AG09319 (cell line): ENCODE data around the gene SPATS2L.
A peak's percentile ranks its signal among the peaks of the same experiment; 100 is the strongest.

Experiments used
- DNase-seq: peaks from one replicate; pipeline ENCODE4 v3.0.0-alpha.2; 2010; ENCODE audit warnings: low read depth; ENCODE audit errors: extremely low read depth
- CTCF ChIP-seq: IDR thresholded peaks from 2 replicates; pipeline ENCODE4 v1.5.1; 2011; ENCODE audit warnings: low read depth, mild to moderate bottlenecking, inconsistent platforms, low read length, moderate library complexity

Gene SPATS2L

GRCh38 chr2:200509612-200510433 lies 203.3 kb downstream of the SPATS2L start, which contains the start of gene KCTD18:
Gene KCTD18 (minus strand): TSS chr2:200510068. CDS start chr2:200507016, 3,052 bp downstream.
- peak; percentile 64 for TF ChIP-seq CTCF
- peak; percentile 70 for DNase-seq

- no peak for DNase-seq
- TF ChIP-seq CTCF, result no peak
These were observed 208.7 kb downstream of the SPATS2L start for GRCh38 chr2:200515155-200515554.

- DNase-seq, result no peak
- no peak for TF ChIP-seq CTCF
These were observed 216.7 kb downstream of the SPATS2L start for GRCh38 chr2:200523158-200523557.

- TF ChIP-seq CTCF, result no peak
- no peak for DNase-seq
These were observed 217.1 kb downstream of the SPATS2L start for GRCh38 chr2:200523604-200524003.

- no peak for TF ChIP-seq CTCF
- no peak for DNase-seq
These were observed 218.6 kb downstream of the SPATS2L start for GRCh38 chr2:200525066-200525465.

GRCh38 chr2:200525551-200525881 lies 219.0 kb downstream of the SPATS2L start:
- TF ChIP-seq CTCF, result no peak
- no peak for DNase-seq

- TF ChIP-seq CTCF, result no peak
These were observed 219.6 kb downstream of the SPATS2L start, which contains the start of gene SGO2 for GRCh38 chr2:200525882-200526651. Gene SGO2 (plus strand): TSS chr2:200526207. CDS start chr2:200532976, 6,769 bp downstream.

More at GRCh38 chr2:200525882-200526651, 219.6 kb downstream of the SPATS2L start, which contains the start of gene SGO2:
- DNase-seq, result peak; percentile 75
